HCT116 (cell line): ENCODE data around the gene CHD2.

Experiments used
- JUND ChIP-seq: IDR thresholded peaks from 2 replicates; pipeline ENCODE4 v1.6.1; 2012
- TCF7L2 ChIP-seq: IDR thresholded peaks from 2 replicates; pipeline ENCODE4 v1.7.0; 2011; ENCODE audit warnings: borderline replicate concordance, inconsistent platforms; ENCODE audit not compliant: insufficient read depth, insufficient read length; ENCODE audit errors: extremely low read depth
- TF ChIP-seq, protein P1 (sequence below), 3 experiments: fragments of 200-600 bp in 1 of 3; sonication (generic) in 1 of 3; IDR thresholded peaks in 2 of 3; conservative IDR thresholded peaks in 1 of 3; 2 replicates each; pipeline ENCODE4 v1.5.1; 2012 to 2017; ENCODE audit warnings: low read depth in 2 of 3, low read length in 2 of 3, antibody characterized with exemption in 1 of 3, borderline replicate concordance in 1 of 3, control low read depth in 1 of 3, mild to moderate bottlenecking in 1 of 3, mixed read lengths in 1 of 3, mixed run types in 1 of 3, moderate library complexity in 1 of 3; ENCODE audit not compliant: insufficient read depth in 1 of 3

DNA sequence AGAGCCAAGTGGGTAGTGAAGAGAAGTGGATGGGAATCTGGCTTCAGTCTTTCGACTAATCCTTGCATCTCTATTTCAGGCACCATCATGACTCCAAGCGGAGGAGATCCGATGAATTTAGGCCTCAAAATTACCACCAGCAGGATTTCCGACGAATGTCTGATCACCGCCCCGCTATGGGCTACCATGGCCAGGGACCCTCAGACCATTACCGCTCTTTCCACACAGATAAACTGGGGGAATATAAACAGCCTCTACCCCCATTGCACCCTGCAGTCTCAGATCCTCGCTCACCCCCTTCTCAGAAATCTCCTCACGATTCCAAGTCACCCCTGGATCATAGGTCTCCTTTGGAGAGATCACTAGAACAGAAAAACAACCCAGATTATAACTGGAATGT lies 124.2 kb downstream of the CHD2 start:
- TF ChIP-seq, protein P1, sequence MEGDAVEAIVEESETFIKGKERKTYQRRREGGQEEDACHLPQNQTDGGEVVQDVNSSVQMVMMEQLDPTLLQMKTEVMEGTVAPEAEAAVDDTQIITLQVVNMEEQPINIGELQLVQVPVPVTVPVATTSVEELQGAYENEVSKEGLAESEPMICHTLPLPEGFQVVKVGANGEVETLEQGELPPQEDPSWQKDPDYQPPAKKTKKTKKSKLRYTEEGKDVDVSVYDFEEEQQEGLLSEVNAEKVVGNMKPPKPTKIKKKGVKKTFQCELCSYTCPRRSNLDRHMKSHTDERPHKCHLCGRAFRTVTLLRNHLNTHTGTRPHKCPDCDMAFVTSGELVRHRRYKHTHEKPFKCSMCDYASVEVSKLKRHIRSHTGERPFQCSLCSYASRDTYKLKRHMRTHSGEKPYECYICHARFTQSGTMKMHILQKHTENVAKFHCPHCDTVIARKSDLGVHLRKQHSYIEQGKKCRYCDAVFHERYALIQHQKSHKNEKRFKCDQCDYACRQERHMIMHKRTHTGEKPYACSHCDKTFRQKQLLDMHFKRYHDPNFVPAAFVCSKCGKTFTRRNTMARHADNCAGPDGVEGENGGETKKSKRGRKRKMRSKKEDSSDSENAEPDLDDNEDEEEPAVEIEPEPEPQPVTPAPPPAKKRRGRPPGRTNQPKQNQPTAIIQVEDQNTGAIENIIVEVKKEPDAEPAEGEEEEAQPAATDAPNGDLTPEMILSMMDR (IDR thresholded peaks at IDR 0.05 in 2 of 3, conservative IDR thresholded peaks at IDR 0.05 in 1 of 3; ENCODE audit: borderline replicate concordance in 1 of 3, insufficient read depth in 1 of 3, low read depth in 2 of 3, low read length in 2 of 3), result no peak
- TF ChIP-seq JUND, result no peak
- no peak for TF ChIP-seq TCF7L2
